AG09319 (cell line): ENCODE measurements around the gene GRIK1.

Source experiments
- DNase-seq: peaks from one replicate; pipeline ENCODE4 v3.0.0-alpha.2; 2010; ENCODE audit warnings: low read depth; ENCODE audit errors: extremely low read depth
- CTCF ChIP-seq: IDR thresholded peaks from 2 replicates; pipeline ENCODE4 v1.5.1; 2011; ENCODE audit warnings: low read depth, mild to moderate bottlenecking, inconsistent platforms, low read length, moderate library complexity

The GRIK1 gene

DNA sequence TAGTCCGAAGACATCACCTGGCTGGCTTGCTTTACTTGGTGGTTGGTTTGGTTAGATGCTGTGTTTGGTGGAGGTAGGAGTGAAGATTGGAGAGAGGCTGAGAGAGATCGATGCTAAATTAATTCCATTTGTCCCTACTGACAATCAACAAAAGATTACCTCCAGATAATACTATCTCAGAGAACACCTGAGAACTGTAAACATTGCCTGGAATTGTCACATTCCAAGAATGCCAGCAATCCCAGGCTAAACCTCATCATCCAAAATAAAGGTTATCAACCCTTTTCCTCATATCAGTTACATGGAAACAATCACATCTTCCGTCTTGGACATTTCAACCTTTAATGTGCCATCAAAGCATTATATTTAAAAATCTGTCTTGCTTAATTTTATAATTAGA is 141.0 kb downstream of the GRIK1 start:
- TF ChIP-seq CTCF, result no peak
- DNase-seq, result no peak

GRCh38 chr21:29797155-29797554 is 142.6 kb downstream of the GRIK1 start:
- no peak for DNase-seq
- TF ChIP-seq CTCF, result no peak

- no peak for DNase-seq
- no peak for TF ChIP-seq CTCF
These were observed 146.1 kb downstream of the GRIK1 start for GRCh38 chr21:29793712-29794111.

DNA sequence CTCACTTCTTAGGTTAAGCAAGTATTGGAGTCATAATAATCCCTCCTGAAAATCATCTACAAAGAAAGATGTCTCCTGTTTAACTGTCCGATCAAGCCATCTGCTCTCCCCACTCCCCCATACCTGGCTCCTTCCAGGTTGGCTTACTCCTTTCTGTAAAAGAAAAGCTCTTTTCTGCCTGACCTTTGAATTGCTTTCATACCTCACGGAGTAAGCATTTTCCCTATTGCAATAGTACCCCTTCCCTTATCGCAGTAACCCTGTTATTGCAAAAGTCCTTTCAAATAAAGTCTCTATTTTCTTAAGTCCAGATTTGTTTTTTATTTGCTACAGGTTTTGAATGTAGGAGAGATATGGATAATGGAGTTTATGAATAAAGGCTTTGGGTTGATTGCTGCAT is 150.4 kb downstream of the GRIK1 start:
- TF ChIP-seq CTCF, result no peak
- DNase-seq, result no peak

GRCh38 chr21:29788752-29789151 is 151.0 kb downstream of the GRIK1 start:
- no peak for DNase-seq
- no peak for TF ChIP-seq CTCF

GRCh38 chr21:29787361-29787909 is 152.4 kb downstream of the GRIK1 start:
- TF ChIP-seq CTCF, result no peak
- DNase-seq, result no peak

- no peak for TF ChIP-seq CTCF
- DNase-seq, result no peak
These were observed 153.1 kb downstream of the GRIK1 start for GRCh38 chr21:29786496-29787360.
